Hematopoietic multipotent progenitor cell treated with erythropoietin and hydrocortisone succinate and interleukin-3 and kit ligand, for 4 days (in vitro differentiated cells): Measurements from ENCODE around the gene CENPS.
"Not testable (repeated sequence)": the region's sequence is repeated elsewhere in the genome, so short reads cannot be mapped to it uniquely, and the experiment has no call there.

Experiments
- DNase-seq: peaks from one replicate; pipeline ENCODE4 v3.0.0-alpha.2; 2015

The CENPS gene

GRCh38 chr1:10456048-10456447 lies 25.8 kb downstream of the CENPS start:
- DNase-seq, result peak; percentile 58

- DNase-seq, result no peak
These were observed 26.4 kb downstream of the CENPS start for GRCh38 chr1:10456661-10457060.

- not testable (repeated sequence) for DNase-seq
These were observed 27.2 kb downstream of the CENPS start for GRCh38 chr1:10457462-10457861.

- DNase-seq, result no peak
These were observed 27.6 kb downstream of the CENPS start for GRCh38 chr1:10457875-10458274.

- DNase-seq, result peak; percentile 83
These were observed 29.0 kb downstream of the CENPS start for GRCh38 chr1:10459184-10459583.

GRCh38 chr1:10467078-10467477 lies 36.8 kb downstream of the CENPS start:
- DNase-seq, result no peak

- DNase-seq, result no peak
These were observed 39.8 kb downstream of the CENPS start for GRCh38 chr1:10470043-10470442.

- no peak for DNase-seq
These were observed 41.4 kb downstream of the CENPS start for GRCh38 chr1:10471411-10472219.

- peak; percentile 99 for DNase-seq
These were observed 42.2 kb downstream of the CENPS start, which contains the start of gene DFFA for GRCh38 chr1:10472220-10473144. Gene DFFA (minus strand): TSS chr1:10472529. CDS start chr1:10472458, 71 bp downstream.

- no peak for DNase-seq
These were observed 43.0 kb downstream of the CENPS start for GRCh38 chr1:10473145-10473765.

- DNase-seq, result not testable (repeated sequence)
These were observed 44.0 kb downstream of the CENPS start for GRCh38 chr1:10474309-10474612.

GRCh38 chr1:10474613-10475507 lies 44.6 kb downstream of the CENPS start, which contains the start of gene PEX14:
Gene PEX14 (plus strand): TSS chr1:10474950. CDS start chr1:10474967, 17 bp downstream.
- DNase-seq, result peak; percentile 97

- peak; percentile 23 for DNase-seq
These were observed 45.3 kb downstream of the CENPS start for GRCh38 chr1:10475510-10475909.

GRCh38 chr1:10479296-10479695 lies 49.1 kb downstream of the CENPS start:
- no peak for DNase-seq

GRCh38 chr1:10480614-10481013 lies 50.4 kb downstream of the CENPS start:
- no peak for DNase-seq

- DNase-seq, result peak; percentile 71
These were observed 54.3 kb downstream of the CENPS start for GRCh38 chr1:10484521-10484920.

- no peak for DNase-seq
These were observed 59.2 kb downstream of the CENPS start for GRCh38 chr1:10489291-10490055.

- no peak for DNase-seq
These were observed 60.2 kb downstream of the CENPS start for GRCh38 chr1:10490286-10490970.
